ENCODE data around the gene ZFYVE1. TPM values are rescaled to one million over a fixed set of nuclear protein-coding genes. Genes with fewer than 3 reads are reported as not detected.

The ZFYVE1 gene
- total and polyA plus RNA-seq, 10 of the 15 experiments (the other 5 are each of a cell fraction or from before 2014, with no cell fraction given), result 1.2 to 13.3 (median 6.4) TPM

- TF ChIP-seq IRF5 (IDR thresholded peaks at IDR 0.05; ENCODE audit: borderline replicate concordance) (no peak), PML (IDR thresholded peaks at IDR 0.05; ENCODE audit: low read length) (no peak)
These were observed 27.6 kb downstream of the ZFYVE1 start (continued) for GRCh38 chr14:72999316-72999715.

- Histone ChIP-seq H3K4me1 (ENCODE audit: control insufficient read depth, insufficient read depth, low read length) (no peaks in the 10 kb centered on the region), H3K36me3 (ENCODE audit: control insufficient read depth in 2 of 2, insufficient read depth in 2 of 2, low read length in 1 of 2) (peaks cover 3 to 8% of the 10 kb centered on the region in 2 experiments; a peak in 3 of 4 replicates), H3K4me3 (no peak overlapping the region), H3K9me3 (replicated peaks; ENCODE audit: control insufficient read depth, insufficient read depth, low read length) (no peaks in the 10 kb centered on the region), H3K9ac (ENCODE audit: control insufficient read depth, insufficient read depth, low read length) (no peak overlapping the region), H3K27ac (ENCODE audit: control insufficient read depth, insufficient read depth) (no peak overlapping the region), H3K79me2 (ENCODE audit: control insufficient read depth, insufficient read depth, low read length) (no peaks in the 10 kb centered on the region), H2AFZ (ENCODE audit: control insufficient read depth, low read depth, low read length) (no peak overlapping the region), H3K4me2 (ENCODE audit: control insufficient read depth, insufficient read depth) (no peak overlapping the region), H4K20me1 (ENCODE audit: control insufficient read depth, insufficient read depth) (no peaks in the 10 kb centered on the region), H3K27me3 (replicated peaks in 1 of 2; ENCODE audit: control insufficient read depth in 2 of 2, insufficient read depth in 2 of 2, low read length in 1 of 2) (no peaks in the 10 kb centered on the region)
- ChIA-PET POLR2A (interaction anchor here (0.6 kb wide), 1 partner anchor 97 kb away, joined by 6 read pairs; no protein-coding TSS in a partner anchor), SMC1A (ENCODE audit: uncharacterized antibody, unreplicated experiment) (no interaction called here), CTCF (interaction anchor here (0.8 to 1.7 kb wide), 2 partner anchors 24 to 50 kb away, joined by 3 to 7 read pairs; no protein-coding TSS in a partner anchor), RAD21 (ENCODE audit: unreplicated experiment) (no interaction called here)
- intact Hi-C loops (cut with micrococcal nuclease; ENCODE audit: unreplicated experiment) (no loop called here), in situ Hi-C loops (cut with MboI) (no loop called here)
- DNase-seq (ENCODE audit: low read depth, low spot score) (no peak), ATAC-seq (no peak), FAIRE-seq (no peak)
- no TSS peak for BruUV-seq (replicated peaks)
- WGBS (ENCODE audit: insufficient coverage, insufficient replicate concordance, low lambda C conversion rate, missing lambda C conversion rate), result 96% methylated on average over 2 of the region's 2 CpGs
- TF ChIP-seq ZNF687 (IDR thresholded peaks at IDR 0.05) (no peak), TBL1XR1 (IDR thresholded peaks at IDR 0.05; ENCODE audit: low read depth, low read length) (no peak), ZNF384 (IDR thresholded peaks at IDR 0.05; ENCODE audit: borderline replicate concordance, low read depth, low read length) (no peak), IRF4 (IDR thresholded peaks at IDR 0.05; ENCODE audit: low read depth, low read length) (no peak), DPF2 (IDR thresholded peaks at IDR 0.05) (no peak), NFXL1 (IDR thresholded peaks at IDR 0.05; ENCODE audit: borderline replicate concordance) (no peak), POLR2AphosphoS5 (IDR thresholded peaks at IDR 0.05; ENCODE audit: low read length) (no peak), MYB (IDR thresholded peaks at IDR 0.05; ENCODE audit: borderline replicate concordance, low read depth, low read length) (no peak), NR2F1 (conservative IDR thresholded peaks at IDR 0.05) (no peak), REST (IDR thresholded peaks at IDR 0.05; ENCODE audit: low read depth, low read length) (no peak), BRCA1 (IDR thresholded peaks at IDR 0.05; ENCODE audit: low read depth, low read length) (no peak)
These were observed 28.5 kb downstream of the ZFYVE1 start for GRCh38 chr14:72998252-72998903.

Measured in GM12878 (cell line).